Measurements from ENCODE around the gene SBK3.

GRCh38 chr19:55495646-55496349, 49.5 kb downstream of the SBK3 start:
- TF ChIP-seq EZH2 (IDR thresholded peaks at IDR 0.05; ENCODE audit: borderline replicate concordance, insufficient read depth, low read depth, low read length, poor library complexity, severe bottlenecking) (no peak), CTCF (IDR thresholded peaks at IDR 0.05) (no peak)

Data from B cell (primary cell).